ENCODE data around the gene CTSL. TPM values are rescaled to one million over a fixed set of nuclear protein-coding genes. Genes with fewer than 3 reads are reported as not detected.
A peak's percentile ranks its signal among the peaks of the same experiment; 100 is the strongest.

Gene CTSL
- polyA plus RNA-seq, 1 experiment, result 224 TPM

- Histone ChIP-seq H3K27me3 (ENCODE audit: control insufficient read depth, insufficient read depth, low read length) (no peaks in the 10 kb centered on the region), H3K27ac (ENCODE audit: low read depth, low read length) (peak overlapping the region; percentile 96), H3K9me3 (ENCODE audit: control insufficient read depth, insufficient read depth, low read length) (no peaks in the 10 kb centered on the region), H3K4me3 (ENCODE audit: low read depth, low read length) (peak overlapping the region; percentile 37)
- DNase-seq (ENCODE audit: low read depth, low spot score), result peak; percentile 94
- CTCF ChIA-PET, result interaction anchor here (0.5 to 2.0 kb wide), 5 partner anchors 11 to 264 kb away, joined by 4 to 10 read pairs (median 7); no protein-coding TSS in a partner anchor
- TF ChIP-seq CTCF (IDR thresholded peaks at IDR 0.05; ENCODE audit: low read depth, low read length), result no peak; the same call in 1 of the 2 replicates
- POLR2A ChIA-PET, result interaction anchor here (0.6 to 1.5 kb wide), 3 partner anchors 13 to 166 kb away, joined by 3 to 6 read pairs (median 3); partner anchors contain the start of gene CTSL
These were observed 12.5 kb upstream of the CTSL start for GRCh38 chr9:87713278-87713987.

- no peak for DNase-seq (ENCODE audit: low read depth, low spot score)
- H3K27me3 ChIP-seq (ENCODE audit: control insufficient read depth, insufficient read depth, low read length), result no peaks in the 10 kb centered on the region
- no peaks in the 10 kb centered on the region for H3K9me3 ChIP-seq (ENCODE audit: control insufficient read depth, insufficient read depth, low read length)
- ChIA-PET CTCF (interaction anchor here (1.0 to 2.0 kb wide), 5 partner anchors 11 to 111 kb away, joined by 3 to 10 read pairs (median 5); no protein-coding TSS in a partner anchor), POLR2A (interaction anchor here (0.7 to 1.5 kb wide), 2 partner anchors 12 to 165 kb away, joined by 3 to 6 read pairs; partner anchors contain the start of gene CTSL)
- H3K4me3 ChIP-seq (ENCODE audit: low read depth, low read length), result peak overlapping the region; percentile 37
- H3K27ac ChIP-seq (ENCODE audit: low read depth, low read length), result peak overlapping the region; percentile 96
- TF ChIP-seq CTCF (IDR thresholded peaks at IDR 0.05; ENCODE audit: low read depth, low read length), result no peak
These were observed 12.0 kb upstream of the CTSL start for GRCh38 chr9:87713988-87714330.

DNA sequence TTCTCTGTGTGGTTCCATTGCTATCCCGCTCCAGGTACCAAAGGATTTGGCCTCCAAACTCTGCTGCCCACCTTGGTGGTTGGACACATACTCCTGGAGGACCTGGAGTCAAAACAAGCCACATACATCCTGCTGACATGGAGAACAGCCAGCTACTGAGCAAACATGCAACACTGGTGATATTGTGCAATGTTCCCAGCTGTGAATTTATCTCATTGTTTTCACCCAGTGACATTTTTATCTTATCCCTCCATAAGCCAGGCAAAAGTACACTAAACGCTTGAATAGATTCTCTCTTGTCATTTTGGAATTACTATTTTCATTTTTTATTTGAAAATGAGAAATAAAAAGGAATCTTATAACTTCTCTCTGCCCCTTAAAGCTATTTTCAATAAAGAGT is 11.1 kb upstream of the CTSL start:
- no peak overlapping the region for H3K4me3 ChIP-seq (ENCODE audit: low read depth, low read length)
- peak; percentile 62 for DNase-seq (ENCODE audit: low read depth, low spot score)
- ChIA-PET CTCF (interaction anchor here (1.1 to 2.0 kb wide), 3 partner anchors 31 to 110 kb away, joined by 3 to 10 read pairs (median 7); no protein-coding TSS in a partner anchor), POLR2A (interaction anchor here (0.6 to 1.5 kb wide), 3 partner anchors 11 to 369 kb away, joined by 4 to 6 read pairs (median 5); partner anchors contain the start of gene CTSL)
- no peak for TF ChIP-seq CTCF (IDR thresholded peaks at IDR 0.05; ENCODE audit: low read depth, low read length)
- H3K9me3 ChIP-seq (ENCODE audit: control insufficient read depth, insufficient read depth, low read length), result no peaks in the 10 kb centered on the region
- H3K27ac ChIP-seq (ENCODE audit: low read depth, low read length), result peak overlapping the region; percentile 76
- no peaks in the 10 kb centered on the region for H3K27me3 ChIP-seq (ENCODE audit: control insufficient read depth, insufficient read depth, low read length)

DNA sequence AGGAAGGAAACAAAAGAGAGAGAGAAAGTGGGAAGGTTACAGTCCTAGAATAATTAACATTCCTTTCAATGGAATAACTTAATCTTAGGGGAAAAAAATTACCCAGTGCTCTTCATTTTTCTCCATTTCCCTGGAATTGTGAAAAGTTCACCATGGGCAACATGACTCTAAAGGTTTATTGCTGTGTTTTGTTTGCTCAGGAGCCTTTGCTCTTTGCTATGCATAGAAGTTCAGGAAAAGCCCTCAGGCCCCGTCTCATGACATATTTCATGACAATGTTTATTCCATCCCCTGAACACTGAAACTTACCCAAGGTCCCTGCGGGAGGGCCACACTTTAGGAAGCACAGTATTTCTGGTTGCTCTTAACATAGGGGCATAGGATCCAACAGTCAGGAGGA is 9.8 kb upstream of the CTSL start:
- H3K4me3 ChIP-seq (ENCODE audit: low read depth, low read length), result no peak overlapping the region
- CTCF ChIA-PET, result no interaction called here
- no peak for DNase-seq (ENCODE audit: low read depth, low spot score)
- no peaks in the 10 kb centered on the region for H3K9me3 ChIP-seq (ENCODE audit: control insufficient read depth, insufficient read depth, low read length)
- TF ChIP-seq CTCF (IDR thresholded peaks at IDR 0.05; ENCODE audit: low read depth, low read length), result no peak
- POLR2A ChIA-PET, result no interaction called here
- no peaks in the 10 kb centered on the region for H3K27me3 ChIP-seq (ENCODE audit: control insufficient read depth, insufficient read depth, low read length)
- H3K27ac ChIP-seq (ENCODE audit: low read depth, low read length), result no peak overlapping the region

DNA sequence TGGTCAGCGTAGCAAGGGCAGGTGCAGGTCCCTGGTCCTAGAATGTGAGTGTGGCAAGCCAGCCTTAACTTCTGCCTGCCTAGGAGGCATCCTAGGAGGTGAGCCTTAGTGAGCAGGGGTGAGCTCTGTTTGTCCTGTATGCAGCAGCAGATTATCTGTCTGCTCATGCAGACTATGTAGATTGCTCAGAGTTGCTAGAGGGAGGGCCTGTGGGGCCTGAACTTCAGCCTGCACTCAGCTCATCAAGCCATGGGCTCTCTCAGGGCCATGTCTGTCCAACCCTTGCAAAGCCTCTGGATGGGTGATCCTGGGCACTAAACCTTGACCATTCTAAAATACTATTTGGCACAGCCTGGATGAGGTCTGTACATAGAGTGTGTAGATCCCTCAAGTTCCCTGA is 8.5 kb upstream of the CTSL start:
- ChIA-PET CTCF (no interaction called here), POLR2A (no interaction called here)
- no peak for TF ChIP-seq CTCF (IDR thresholded peaks at IDR 0.05; ENCODE audit: low read depth, low read length)
- no peak overlapping the region for H3K27ac ChIP-seq (ENCODE audit: low read depth, low read length)
- H3K27me3 ChIP-seq (ENCODE audit: control insufficient read depth, insufficient read depth, low read length), result no peaks in the 10 kb centered on the region
- no peaks in the 10 kb centered on the region for H3K9me3 ChIP-seq (ENCODE audit: control insufficient read depth, insufficient read depth, low read length)
- no peak overlapping the region for H3K4me3 ChIP-seq (ENCODE audit: low read depth, low read length)
- no peak for DNase-seq (ENCODE audit: low read depth, low spot score)
